DMS153 (cell line): ENCODE measurements around the gene ACOT13.
"Not testable (repeated sequence)": the region's sequence is repeated elsewhere in the genome, so short reads cannot be mapped to it uniquely, and the experiment has no call there.

Source experiments
- DNase-seq: peaks from one replicate; lab custom pipeline; 2025; lab: John Stamatoyannopoulos, UW

ACOT13 gene

DNA sequence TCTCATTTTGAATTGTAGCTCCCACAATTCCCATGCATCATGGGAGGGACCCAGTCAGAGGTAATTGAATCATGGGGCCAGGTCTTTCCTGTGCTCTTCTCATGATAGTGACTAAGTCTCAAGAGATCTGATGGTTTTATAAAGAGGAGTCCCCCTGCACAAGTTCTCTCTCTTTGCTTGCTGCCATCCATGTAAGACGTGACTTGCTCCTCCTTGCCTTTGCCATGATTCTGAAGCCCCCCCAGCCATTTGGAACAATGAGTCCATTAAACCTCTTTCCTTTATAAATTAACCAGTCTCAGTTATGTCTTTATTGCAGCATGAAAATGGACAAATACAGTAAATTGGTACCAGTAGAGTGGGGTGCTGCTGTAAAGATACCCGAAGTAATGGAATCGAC is 63.8 kb downstream of the ACOT13 start:
- DNase-seq = not testable (repeated sequence)

DNA sequence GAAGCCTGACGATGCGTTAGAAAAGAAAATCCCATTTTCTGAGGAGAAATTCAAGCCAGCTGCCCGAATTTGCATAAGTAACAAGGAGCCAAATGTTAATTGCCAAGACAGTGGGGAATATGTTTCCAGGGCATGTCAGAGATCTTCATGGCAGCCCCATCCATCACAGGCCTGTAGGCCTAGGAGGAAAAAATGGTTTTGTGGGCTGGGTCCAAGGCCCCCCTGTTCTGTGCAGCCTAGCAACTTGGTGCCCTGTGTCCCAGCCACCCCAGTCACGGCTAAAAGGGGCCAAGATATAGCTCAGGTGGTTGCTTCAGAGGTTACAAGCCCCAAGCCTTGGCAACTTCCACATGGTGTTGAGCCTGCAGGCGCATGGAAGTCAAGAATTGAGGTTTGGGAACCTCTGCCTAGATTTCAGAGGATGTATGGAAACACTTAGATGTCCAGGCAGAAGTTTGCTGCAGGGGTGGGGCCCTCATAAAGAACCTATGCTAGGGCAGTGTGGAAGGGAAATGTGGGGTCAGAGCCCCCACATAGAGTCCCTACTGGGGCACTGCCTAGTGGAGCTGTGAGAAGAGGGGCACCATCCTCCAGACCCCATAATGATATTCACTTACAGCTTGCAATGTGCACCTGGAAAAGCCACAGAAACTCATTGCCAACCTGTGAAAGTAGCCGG is 64.7 kb downstream of the ACOT13 start:
- not testable (repeated sequence) for DNase-seq

- no peak for DNase-seq
Observed at GRCh38 chr6:24734166-24734565, 67.3 kb downstream of the ACOT13 start.

DNA sequence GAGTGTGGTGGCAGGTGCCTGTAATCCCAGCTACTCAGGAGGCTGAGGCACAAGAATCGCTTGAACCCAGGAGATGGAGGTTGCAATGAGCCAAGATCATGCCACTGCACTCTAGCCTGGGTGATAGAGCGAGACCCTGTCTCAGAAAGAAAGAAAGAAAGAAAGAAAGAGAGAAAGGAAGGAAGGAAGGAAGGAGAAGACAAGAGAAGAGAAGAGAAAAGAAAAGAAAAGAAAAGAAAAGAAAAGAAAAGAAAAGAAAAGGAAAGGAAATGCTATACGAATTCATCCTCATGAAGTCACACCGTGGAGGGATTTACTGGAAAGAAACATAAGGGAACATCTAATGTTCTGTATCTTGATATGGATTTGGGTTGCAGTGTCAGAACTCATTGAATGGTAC is 67.8 kb downstream of the ACOT13 start:
- DNase-seq = not testable (repeated sequence)

DNA sequence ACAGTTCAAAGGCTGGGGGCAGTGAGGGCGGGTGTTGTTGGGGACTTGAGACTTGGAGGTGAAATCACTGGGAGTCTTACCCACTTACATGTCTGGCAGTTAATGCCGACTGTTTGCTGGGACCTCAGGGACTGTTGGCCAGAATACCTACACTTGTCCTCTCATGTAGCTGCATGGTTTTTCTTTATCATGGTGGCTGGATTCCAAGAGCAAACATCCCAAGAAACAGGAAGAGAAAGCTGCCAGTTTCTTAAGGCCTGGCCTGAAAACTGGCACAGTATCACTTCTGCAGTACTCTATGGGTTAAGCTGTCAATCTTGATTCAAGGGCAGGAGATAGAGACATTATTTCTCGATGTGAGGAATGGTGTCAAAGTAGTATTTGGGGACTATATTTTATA is 71.9 kb downstream of the ACOT13 start:
- no peak for DNase-seq

GRCh38 chr6:24740861-24741260 is 74.0 kb downstream of the ACOT13 start:
- no peak for DNase-seq

- no peak for DNase-seq
Observed at GRCh38 chr6:24742216-24742738, 75.4 kb downstream of the ACOT13 start.

- no peak for DNase-seq
Observed at GRCh38 chr6:24743265-24743943, 76.5 kb downstream of the ACOT13 start.

DNA sequence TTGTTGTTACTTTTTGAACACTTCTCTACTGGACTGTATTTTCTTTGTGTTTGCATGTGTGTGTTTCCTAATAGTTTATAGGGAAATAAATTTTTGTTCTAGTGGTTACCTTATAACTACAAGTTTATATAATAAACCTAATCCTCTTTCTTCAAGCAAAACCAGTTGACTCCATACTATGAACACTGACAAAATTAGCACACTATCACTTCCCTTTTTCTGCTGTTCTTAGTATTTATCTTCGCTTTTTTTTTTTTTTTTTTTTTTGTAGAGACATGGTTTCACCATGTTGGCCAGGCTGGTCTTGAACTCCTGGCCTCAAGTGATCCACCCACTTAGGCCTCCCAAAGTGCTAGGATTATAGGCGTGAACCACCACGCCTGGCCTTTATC is 77.1 kb downstream of the ACOT13 start:
- no peak for DNase-seq

- no peak for DNase-seq
Observed at GRCh38 chr6:24744911-24745310, 78.0 kb downstream of the ACOT13 start.

DNA sequence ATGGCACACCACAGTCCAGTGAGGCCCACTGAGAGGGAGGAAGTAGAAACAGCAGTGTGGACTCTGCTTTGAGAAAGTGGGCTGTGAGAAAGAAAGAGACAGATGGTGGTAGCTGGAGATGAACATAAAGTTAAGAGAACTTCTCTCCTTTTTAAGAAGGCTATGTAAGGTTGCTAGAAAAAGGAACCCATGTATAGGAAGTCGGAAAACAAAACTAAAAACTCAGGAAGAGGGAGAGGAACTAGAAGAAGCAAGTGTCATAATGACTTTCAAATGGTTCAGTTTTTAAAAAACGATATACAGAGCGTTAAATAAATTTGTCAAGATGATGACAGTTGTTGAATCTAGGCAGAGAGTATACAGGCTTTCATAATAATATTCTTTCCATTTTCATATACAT is 82.4 kb downstream of the ACOT13 start:
- DNase-seq = no peak

DNA sequence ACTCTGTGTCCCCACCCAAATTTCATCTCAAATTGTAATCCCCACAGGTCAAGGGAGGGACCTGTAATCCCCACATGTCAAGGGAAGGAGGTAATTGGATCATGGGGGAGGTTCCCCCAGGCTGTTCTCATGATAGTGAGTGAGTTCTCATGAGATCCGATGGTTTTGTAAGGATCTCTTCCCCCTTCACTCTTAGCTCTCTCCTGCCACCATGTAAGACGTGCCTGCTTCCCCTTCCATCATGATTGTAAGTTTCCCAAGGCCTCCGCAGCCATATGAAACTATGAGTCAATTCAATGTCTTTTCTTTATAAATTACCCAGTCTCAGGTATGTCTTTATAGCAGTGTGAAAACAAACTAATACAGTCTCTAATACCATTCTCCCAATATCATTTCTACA is 84.0 kb downstream of the ACOT13 start:
- not testable (repeated sequence) for DNase-seq

DNA sequence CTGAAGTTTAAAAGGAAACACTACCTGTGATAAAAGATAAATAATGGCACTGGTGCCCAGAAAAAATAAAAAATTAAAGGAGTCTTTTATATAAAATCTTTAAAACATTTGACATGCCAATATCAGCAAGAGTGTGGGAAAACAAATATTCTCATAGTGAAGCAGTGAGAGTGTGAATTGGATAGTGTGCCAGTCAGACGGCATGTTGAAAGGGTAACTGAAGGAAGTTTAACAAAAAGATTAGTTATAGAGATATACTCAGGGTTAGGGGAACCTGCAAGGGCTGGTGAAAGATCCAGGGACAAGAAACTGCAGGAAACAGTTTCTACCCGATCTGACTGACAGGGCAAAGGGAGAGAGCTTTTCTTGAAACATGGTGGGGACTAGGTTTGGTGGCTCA is 85.6 kb downstream of the ACOT13 start:
- no peak for DNase-seq

- DNase-seq = no peak
Observed at GRCh38 chr6:24752917-24753492, 86.1 kb downstream of the ACOT13 start.

DNA sequence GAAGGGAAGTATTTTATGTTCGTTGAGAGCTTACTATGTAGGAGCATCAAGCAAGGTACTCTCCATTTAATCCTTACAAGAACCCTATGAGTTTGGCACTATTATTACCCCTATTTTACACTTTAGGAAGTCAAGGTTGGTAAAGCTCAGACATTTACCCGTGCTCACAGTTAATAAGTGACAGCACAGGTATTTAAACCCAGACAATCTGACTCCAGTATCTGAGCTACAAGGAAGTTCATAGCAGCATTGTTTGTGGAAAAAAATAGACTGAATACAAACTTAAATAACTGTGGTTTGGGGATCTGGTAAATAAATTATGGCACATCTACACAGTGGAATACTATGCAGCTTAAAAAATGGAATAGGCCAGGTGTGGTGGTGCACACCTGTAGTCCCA is 86.7 kb downstream of the ACOT13 start:
- no peak for DNase-seq

DNA sequence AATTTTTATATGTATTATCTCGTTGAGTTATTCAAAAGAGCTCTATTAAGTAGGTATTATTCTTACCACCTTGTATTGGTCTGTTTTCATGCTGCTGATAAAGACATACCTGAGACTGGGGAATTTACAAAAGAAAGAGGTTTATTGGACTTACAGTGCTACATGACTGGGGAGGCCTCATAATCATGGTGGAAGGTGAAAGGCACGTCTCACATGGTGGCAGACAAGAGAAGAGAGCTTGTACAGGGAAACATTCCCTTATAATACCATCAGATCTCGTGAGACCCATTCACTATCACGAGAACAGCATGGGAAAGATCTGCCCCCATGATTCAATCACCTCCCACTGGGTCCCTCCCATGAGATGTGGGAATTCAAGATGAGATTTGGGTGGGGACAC is 87.5 kb downstream of the ACOT13 start:
- not testable (repeated sequence) for DNase-seq
